EH (cell line): ENCODE measurements around the gene XYLB.
A peak's percentile ranks its signal among the peaks of the same experiment; 100 is the strongest.

ENCODE experiments used
- DNase-seq: peaks from one replicate; pipeline ENCODE4 v3.0.0-alpha.2; 2015; ENCODE audit warnings: low read depth

The XYLB gene

GRCh38 chr3:38323060-38323459 is 23.5 kb upstream of the XYLB start:
- DNase-seq: no peak

- DNase-seq: no peak
Measured at GRCh38 chr3:38325256-38325655, 21.3 kb upstream of the XYLB start.

DNA sequence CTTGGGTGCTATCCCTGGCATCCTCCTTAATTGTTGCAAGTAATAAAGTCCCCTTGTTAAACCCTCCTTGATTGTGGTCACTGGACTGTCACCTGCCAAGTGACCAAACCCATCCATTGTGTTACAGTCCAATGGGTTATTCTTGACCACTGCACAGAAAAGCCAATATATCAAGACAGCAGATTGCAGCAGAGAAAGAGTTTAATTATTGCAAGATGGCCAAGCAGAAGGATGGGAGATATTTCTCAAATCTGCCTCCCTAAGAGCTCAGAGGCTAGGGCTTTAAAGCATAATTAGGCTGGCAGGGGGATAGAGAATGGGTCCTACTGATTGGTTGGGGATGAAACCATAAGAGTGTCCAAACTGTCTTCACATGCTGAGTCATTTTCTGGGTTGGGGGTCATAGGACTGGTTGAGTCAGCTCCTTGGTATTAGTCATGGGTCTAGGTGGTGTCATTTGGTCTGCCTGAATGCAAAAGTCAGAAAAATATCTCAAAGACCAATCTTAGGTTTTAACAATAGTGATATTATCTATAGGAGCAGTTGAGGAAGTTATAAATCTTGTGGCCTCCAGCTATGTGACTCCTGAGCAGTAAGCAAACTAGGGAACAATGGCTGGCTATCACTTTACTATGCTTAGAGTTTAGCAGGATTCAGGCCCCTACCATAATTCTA is 19.1 kb upstream of the XYLB start:
- peak; percentile 65 for DNase-seq

DNA sequence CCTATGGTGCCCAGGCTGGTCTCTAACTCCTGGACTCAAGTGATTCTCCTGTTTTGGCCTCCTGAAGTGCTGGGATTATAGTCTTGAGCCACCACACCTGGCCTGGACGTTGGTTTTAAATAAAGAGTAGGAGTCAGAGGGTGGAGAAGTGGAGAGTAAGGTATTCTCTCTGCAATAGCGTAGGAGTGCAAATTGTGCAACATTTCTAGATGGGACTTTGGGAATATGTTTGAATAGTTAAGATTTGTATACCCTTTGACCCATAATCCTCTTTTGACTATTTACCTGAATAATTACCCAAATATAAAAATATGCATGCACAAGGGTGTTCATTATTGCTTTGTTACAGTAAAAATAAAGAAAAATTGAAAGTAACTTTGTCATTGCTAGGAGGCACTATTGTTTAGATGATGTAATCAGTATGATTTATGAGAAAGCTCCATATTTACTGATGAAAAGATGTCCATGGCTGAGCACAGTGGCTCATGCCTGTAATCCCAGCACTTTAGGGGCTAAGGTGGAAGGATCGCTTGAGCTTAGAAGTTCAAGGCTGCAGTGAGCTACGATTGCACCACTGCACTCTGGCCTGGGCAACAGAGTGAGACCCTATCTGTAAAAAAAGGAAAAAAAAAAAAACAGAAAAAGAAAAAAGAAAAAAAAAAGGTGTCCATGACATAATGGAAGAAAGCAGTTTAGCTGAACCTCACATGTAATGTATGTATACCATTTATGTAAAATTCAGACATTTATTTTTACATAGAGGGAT is 15.1 kb upstream of the XYLB start:
- DNase-seq: no peak

GRCh38 chr3:38332201-38332600 is 14.4 kb upstream of the XYLB start:
- no peak for DNase-seq

DNA sequence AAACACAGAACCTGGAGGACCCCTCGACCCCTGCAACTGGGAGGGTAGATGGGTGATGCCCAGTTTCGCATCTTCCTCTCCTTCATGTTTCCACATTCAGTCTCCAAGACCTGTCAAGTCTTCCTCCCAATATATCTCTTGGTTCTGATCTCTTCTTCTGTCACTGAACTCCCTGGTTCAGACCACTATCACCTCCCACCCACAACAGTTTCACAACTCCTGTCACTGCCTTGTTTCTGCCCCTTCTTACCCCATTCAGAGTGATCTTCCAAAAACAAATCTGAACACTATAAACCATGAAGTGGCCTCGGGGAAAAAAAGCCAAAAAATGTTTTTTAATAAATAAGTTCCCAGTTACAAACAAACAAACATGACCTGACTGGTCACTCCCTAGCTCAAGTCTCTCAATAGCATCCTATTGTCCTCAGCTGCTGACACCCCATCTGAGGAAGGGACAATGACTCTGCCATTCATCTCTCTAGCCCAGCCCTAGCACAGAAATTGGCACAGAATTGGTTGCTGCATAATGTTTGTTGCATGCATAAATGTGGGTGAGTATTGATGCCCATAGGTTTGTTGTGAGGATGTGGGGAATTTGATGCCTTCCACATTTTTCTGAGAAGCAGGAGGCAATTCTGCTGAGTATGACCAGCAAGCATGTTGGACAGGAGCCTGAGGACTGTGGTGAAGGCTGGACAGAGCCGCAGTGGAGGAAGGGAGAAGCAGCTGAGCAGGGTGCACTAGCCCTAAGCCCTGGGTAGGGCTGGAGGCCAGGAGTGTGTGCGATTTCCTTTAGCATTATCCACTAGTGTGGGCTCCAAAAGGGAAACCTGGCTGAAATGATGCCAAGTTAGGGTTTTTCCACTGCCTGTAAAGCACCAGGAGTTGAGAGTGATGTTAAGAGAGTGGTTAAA is 12.2 kb upstream of the XYLB start:
- peak; percentile 83 for DNase-seq

DNA sequence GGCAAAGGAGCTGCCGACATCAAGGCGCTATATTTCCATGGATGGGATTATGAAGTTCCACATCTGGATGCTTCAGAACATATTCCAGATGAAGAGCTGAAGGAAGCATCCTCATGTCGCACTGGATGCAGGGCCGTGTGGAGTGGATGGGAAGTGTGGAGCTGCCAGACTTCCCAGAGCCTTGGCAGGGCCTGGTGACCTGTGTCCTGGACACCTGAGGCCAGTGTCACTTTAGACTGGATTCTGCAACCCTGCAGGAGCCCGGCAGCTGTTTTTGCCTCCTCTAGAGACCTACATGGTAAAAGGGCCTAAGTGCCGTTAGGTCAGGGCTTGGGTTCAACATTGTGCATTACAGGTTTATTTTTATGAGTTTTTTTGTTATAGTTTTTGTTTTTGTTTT is 11.3 kb upstream of the XYLB start:
- no peak for DNase-seq

GRCh38 chr3:38337703-38338102 is 8.9 kb upstream of the XYLB start:
- no peak for DNase-seq

- peak; percentile 15 for DNase-seq
Measured at GRCh38 chr3:38343797-38344594, 2.6 kb upstream of the XYLB start.

GRCh38 chr3:38345879-38346586 is 552 bp upstream of the XYLB start:
- DNase-seq: no peak

DNA sequence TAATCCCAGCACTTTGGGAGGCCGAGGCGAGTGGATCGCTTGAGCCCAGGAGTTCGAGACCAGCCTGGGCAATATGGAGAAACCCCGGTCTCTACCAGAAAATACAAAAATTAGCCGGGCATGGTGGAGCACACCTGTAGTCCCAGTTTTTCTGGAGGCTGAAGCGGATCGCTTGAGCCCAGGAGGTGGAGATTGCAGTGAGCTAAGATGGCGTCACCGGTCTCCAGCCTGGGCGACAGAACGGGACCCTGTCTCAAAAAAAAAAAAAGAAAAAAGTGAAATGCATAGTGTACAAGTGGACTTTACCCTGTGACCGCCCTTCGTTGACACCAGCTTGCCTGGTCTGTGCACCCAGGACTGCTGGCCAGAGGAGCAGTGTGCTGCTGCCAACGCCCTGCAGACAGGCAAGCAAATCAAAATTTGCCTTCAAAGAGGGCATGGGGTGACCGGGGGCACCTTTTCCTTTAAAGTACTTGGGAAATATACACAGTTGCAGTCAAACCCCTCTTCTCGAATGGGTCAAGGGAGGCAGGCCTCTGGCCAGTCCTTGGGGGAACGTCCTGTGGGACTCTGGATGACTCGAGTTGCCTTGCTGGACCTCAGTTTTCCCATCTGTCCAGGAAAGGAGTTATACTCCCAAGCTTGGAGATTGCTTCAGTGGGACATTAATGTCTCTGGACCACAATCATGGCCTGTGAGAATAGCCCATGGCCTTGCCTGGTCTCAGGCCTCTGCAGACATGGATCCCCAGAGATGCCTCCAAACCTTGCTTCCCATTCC is 1.0 kb downstream of the XYLB start:
- no peak for DNase-seq

DNA sequence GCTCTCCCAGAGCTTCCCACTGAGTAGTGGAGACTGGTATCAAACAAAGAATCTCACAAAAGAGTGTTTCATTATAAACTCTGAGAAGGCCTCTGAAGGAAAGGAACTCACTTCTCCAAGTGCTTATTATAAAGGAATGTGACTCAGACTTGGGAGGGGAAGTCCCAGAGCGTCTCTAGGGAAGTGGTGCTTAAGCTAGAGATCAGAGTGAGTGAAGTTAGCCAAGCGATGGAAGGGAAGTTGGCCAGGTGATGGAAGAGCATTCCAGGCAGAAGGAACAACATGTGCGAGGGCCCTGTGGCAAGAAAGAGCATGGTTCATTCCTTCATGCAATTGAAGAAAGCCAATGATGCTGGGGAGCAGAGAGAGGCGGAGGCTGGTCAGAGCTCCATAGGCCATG is 2.3 kb downstream of the XYLB start:
- peak; percentile 79 for DNase-seq

GRCh38 chr3:38349684-38350359 is 3.2 kb downstream of the XYLB start:
- DNase-seq: peak; percentile 72

DNA sequence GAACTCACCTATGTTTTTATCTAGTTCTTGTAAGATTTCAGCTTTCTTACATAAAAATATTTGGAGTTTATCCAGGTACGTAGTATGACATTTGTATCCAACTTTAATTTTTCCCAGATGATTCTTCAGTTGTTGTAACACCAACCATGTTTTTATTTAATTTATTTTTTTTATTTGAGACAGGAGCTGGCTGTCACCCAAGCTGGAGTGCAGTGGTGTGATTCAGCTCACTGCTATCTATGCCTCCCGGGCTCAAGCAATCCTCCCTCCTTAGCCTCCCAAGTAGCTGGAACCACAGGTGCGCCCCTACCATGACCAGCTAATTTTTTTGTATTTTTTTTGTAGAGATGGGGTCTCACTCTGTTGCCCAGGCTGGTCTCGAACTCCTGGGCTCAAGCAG is 6.6 kb downstream of the XYLB start:
- DNase-seq: peak; percentile 77

GRCh38 chr3:38354588-38355330 is 8.2 kb downstream of the XYLB start:
- DNase-seq: peak; percentile 73

DNA sequence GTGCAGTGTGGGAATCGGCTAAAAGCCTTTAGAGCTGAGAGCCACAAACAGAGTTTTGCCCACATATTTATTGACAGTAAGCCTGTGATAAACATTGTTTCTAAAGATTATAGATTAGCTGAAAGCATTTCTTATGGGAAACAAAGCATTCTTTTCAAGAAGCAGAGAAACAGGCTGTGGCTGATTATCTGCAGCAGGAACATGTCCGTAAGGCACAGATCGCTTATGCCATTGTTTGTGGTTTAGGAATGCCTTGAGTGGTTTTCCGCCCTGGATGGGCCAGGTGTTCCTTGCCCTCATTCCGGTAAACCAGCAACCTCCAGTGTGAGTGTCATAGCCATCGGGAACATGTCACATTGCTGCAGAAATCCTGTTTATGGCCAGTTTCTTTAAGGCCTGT is 12.5 kb downstream of the XYLB start:
- DNase-seq: no peak

GRCh38 chr3:38360345-38360744 is 13.8 kb downstream of the XYLB start:
- no peak for DNase-seq

GRCh38 chr3:38361496-38361895 is 14.9 kb downstream of the XYLB start:
- no peak for DNase-seq

GRCh38 chr3:38362825-38363224 is 16.2 kb downstream of the XYLB start:
- DNase-seq: no peak
